ENCODE data around the gene EFHD1.
A peak's percentile ranks its signal among the peaks of the same experiment; 100 is the strongest.

DNA sequence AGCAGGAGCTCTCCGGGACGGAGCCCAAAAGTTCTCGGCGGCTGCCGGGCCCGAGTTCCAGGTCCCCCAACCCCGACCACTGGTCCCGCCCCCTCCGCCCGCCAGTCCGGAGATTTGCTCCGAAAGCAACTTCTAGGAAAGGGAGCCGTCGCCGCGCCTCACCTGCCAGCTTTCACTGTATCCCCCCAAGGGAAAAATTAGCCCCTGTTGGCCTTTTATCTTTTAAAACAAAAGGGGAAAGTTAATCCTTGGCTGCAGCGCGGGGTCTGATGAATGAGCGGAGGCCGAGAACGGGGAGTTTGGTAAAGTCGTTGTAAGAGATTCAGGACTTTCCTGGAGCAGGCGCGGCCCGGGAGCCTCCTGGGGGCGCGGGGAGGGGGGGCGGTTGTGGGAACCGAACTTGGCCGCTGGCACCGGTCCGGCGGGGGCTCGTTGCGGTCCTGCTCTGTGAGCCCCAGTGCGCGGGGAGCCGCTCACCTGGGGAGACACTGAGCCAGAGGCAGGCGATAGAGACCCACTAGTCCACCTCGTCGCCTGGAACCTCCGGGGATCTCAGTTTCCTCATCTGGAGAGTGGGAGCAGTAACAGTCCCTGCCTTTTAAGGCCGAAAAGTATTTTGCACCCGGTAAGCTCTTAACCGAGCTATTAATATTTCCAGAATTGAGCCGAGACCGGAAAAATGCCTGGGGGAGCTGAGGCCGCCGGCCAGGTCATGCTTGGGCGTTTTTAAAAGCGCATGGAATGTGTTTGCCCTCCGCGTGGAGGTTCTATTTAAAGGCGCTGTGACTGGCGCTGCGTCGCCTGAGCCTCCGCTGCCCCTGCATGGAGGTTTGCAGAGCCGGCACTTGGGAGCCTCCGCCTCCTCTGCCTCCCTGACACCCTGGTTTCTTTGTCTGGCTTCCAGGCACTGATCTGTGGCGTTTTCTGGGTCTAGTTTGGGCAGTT lies 1.1 kb downstream of the EFHD1 start:
- TF ChIP-seq, protein P1, sequence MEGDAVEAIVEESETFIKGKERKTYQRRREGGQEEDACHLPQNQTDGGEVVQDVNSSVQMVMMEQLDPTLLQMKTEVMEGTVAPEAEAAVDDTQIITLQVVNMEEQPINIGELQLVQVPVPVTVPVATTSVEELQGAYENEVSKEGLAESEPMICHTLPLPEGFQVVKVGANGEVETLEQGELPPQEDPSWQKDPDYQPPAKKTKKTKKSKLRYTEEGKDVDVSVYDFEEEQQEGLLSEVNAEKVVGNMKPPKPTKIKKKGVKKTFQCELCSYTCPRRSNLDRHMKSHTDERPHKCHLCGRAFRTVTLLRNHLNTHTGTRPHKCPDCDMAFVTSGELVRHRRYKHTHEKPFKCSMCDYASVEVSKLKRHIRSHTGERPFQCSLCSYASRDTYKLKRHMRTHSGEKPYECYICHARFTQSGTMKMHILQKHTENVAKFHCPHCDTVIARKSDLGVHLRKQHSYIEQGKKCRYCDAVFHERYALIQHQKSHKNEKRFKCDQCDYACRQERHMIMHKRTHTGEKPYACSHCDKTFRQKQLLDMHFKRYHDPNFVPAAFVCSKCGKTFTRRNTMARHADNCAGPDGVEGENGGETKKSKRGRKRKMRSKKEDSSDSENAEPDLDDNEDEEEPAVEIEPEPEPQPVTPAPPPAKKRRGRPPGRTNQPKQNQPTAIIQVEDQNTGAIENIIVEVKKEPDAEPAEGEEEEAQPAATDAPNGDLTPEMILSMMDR (IDR thresholded peaks at IDR 0.05; ENCODE audit: insufficient read depth, low read depth, low read length): no peak
- TF ChIP-seq EZH2 (IDR thresholded peaks at IDR 0.05; ENCODE audit: insufficient read depth, low read length): peak; percentile 10

All from astrocyte (in vitro differentiated cells and primary cell).